Lung (tissue), 12 donors: Measurements from ENCODE around the gene CACNB4. TPM values are rescaled to one million over a fixed set of nuclear protein-coding genes. Genes with fewer than 3 reads are reported as not detected.
A peak's percentile ranks its signal among the peaks of the same experiment; 100 is the strongest.

Source experiments
- ATAC-seq: fragments of 200-7000 bp; cut with Tn5 transposase; one replicate; pipeline ENCODE4 v1.9.1; 2020; ENCODE audit warnings: moderate number of reproducible peaks; ENCODE audit not compliant: insufficient read depth, low FRiP score
- DNase-seq, 3 donors: peaks; one replicate each; pipeline ENCODE4 v3.0.0-alpha.2; 2013 to 2017
- H3K27ac ChIP-seq, 2 donors: one replicate each; pipeline ENCODE4 v1.5.1; 2013; ENCODE audit warnings: mild to moderate bottlenecking in 2 of 2, moderate library complexity in 2 of 2, control low read depth in 1 of 2, inconsistent platforms in 1 of 2, low read depth in 1 of 2, low read length in 1 of 2
- H3K27me3 ChIP-seq, 3 donors: one replicate each; pipeline ENCODE4 v1.5.1; 2013; ENCODE audit warnings: low read length in 2 of 3; ENCODE audit not compliant: control insufficient read depth in 3 of 3, insufficient read depth in 3 of 3
- H3K36me3 ChIP-seq, 4 donors: one replicate each; pipeline ENCODE4 v1.5.1; 2013; ENCODE audit warnings: low read length in 4 of 4, mild to moderate bottlenecking in 1 of 4, moderate library complexity in 1 of 4; ENCODE audit not compliant: control insufficient read depth in 4 of 4, insufficient read depth in 4 of 4
- H3K4me1 ChIP-seq, 5 donors: one replicate each; pipeline ENCODE4 v1.5.1; 2013; ENCODE audit warnings: low read length in 5 of 5, mild to moderate bottlenecking in 2 of 5, moderate library complexity in 1 of 5; ENCODE audit not compliant: control insufficient read depth in 5 of 5, insufficient read depth in 5 of 5
- H3K4me3 ChIP-seq: one replicate; pipeline ENCODE4 v1.5.1; 2013; ENCODE audit warnings: mild to moderate bottlenecking, control low read depth, moderate library complexity
- H3K9ac ChIP-seq, 2 donors: one replicate each; pipeline ENCODE4 v1.5.1; 2013; ENCODE audit warnings: low read length in 2 of 2, control low read depth in 1 of 2; ENCODE audit not compliant: insufficient read depth in 1 of 2
- H3K9me3 ChIP-seq, 4 donors: one replicate each; pipeline ENCODE4 v1.5.1; 2013; ENCODE audit warnings: low read length in 3 of 4, mild to moderate bottlenecking in 1 of 4, moderate library complexity in 1 of 4; ENCODE audit not compliant: control insufficient read depth in 4 of 4, insufficient read depth in 3 of 4
- CTCF ChIP-seq: IDR thresholded peaks from 2 replicates; pipeline ENCODE4 v1.5.1; 2012; ENCODE audit warnings: mild to moderate bottlenecking; ENCODE audit errors: control extremely low read depth, extremely low read depth
- WGBS, 2 donors: extraction: QIAGEN DNeasy Blood & Tissue Kit; methylation state at CpG; one replicate each; pipeline ENCODE4 v1.1.7; 2013; 5-methylcytosine and 5-hydroxymethylcytosine counted together
- polyA plus RNA-seq, 2 donors: library from polyadenylated mRNA; stranded (reverse); fragments of 200-250 nt; gene quantifications; one replicate each; pipeline ENCODE4 v1.2.1, GENCODE V29; 2013
- total RNA-seq, 2 donors: library from RNA; depleted of rRNA in 1 of 2; stranded (reverse); fragments of >200 nt in 1 of 2; gene quantifications; one replicate each; pipeline ENCODE4 v1.2.1, GENCODE V29; 2014 to 2021
- donor health status: control.
- donor health status: control.
- donor health status: Bipolar disorder and iron deficiency.
- donor health status: healthy.
- donor health status: DM: yes; HTN: yes; CAD: no.

Gene CACNB4
- total and polyA plus RNA-seq, 4 donors = 0.57 to 10.9 (median 5.5) TPM

GRCh38 chr2:151989378-151989777, 109.5 kb downstream of the CACNB4 start:
- Histone ChIP-seq H3K4me1 (no peaks in the 10 kb centered on the region), H3K36me3 (no peaks in the 10 kb centered on the region), H3K9ac (no peak overlapping the region), H3K4me3 (no peak overlapping the region), H3K27me3 (no peaks in the 10 kb centered on the region), H3K9me3 (no peaks in the 10 kb centered on the region), H3K27ac (no peak overlapping the region)
- ATAC-seq = no peak
- 77 to 88% methylated on average over 3 of the region's 3 CpGs for WGBS, 2 donors
- TF ChIP-seq CTCF = no peak
- no peak for DNase-seq

- Histone ChIP-seq H3K4me3 (no peak overlapping the region), H3K27me3 (no peaks in the 10 kb centered on the region), H3K9me3 (no peaks in the 10 kb centered on the region), H3K36me3 (no peaks in the 10 kb centered on the region), H3K9ac (no peak overlapping the region), H3K27ac (no peak overlapping the region), H3K4me1 (no peaks in the 10 kb centered on the region)
- DNase-seq = no peak
- no peak for ATAC-seq
- TF ChIP-seq CTCF = no peak
- WGBS, 2 donors = 95 to 97% methylated on average over 5 of the region's 5 CpGs
Measured at GRCh38 chr2:151987484-151987883, 111.4 kb downstream of the CACNB4 start.

GRCh38 chr2:151984424-151985083, 114.3 kb downstream of the CACNB4 start:
- H3K36me3 ChIP-seq = no peaks in the 10 kb centered on the region
- no peak overlapping the region for H3K4me3 ChIP-seq
- no peaks in the 10 kb centered on the region for H3K9me3 ChIP-seq
- TF ChIP-seq CTCF = no peak
- 80 to 85% methylated on average over 2 of the region's 2 CpGs for WGBS, 2 donors
- peak in 2 of 3 donors; percentile 24 to 34 for DNase-seq
- H3K9ac ChIP-seq = no peak overlapping the region
- no peaks in the 10 kb centered on the region for H3K4me1 ChIP-seq
- no peak for ATAC-seq
- H3K27ac ChIP-seq = no peak overlapping the region
- no peaks in the 10 kb centered on the region for H3K27me3 ChIP-seq

- ATAC-seq (no peak), DNase-seq (no peak)
- no peak overlapping the region for H3K9ac ChIP-seq
- H3K4me1 ChIP-seq = no peaks in the 10 kb centered on the region
- TF ChIP-seq CTCF = no peak
- H3K27ac ChIP-seq = no peak overlapping the region
- no peaks in the 10 kb centered on the region for H3K27me3 ChIP-seq
- no peaks in the 10 kb centered on the region for H3K36me3 ChIP-seq
- H3K9me3 ChIP-seq = no peaks in the 10 kb centered on the region
- WGBS, 2 donors = 70 to 77% methylated on average over 2 of the region's 2 CpGs
- H3K4me3 ChIP-seq = no peak overlapping the region
Measured at GRCh38 chr2:151983221-151983620, 115.6 kb downstream of the CACNB4 start.
